Chondrocyte (in vitro differentiated cells): ENCODE measurements around the gene AGRN. TPM values are rescaled to one million over a fixed set of nuclear protein-coding genes. Genes with fewer than 3 reads are reported as not detected.
A peak's percentile ranks its signal among the peaks of the same experiment; 100 is the strongest.
"Not testable (repeated sequence)": the region's sequence is repeated elsewhere in the genome, so short reads cannot be mapped to it uniquely, and the experiment has no call there.

ENCODE experiments used
- DNase-seq: peaks from one replicate; pipeline ENCODE4 v3.0.0; 2021; ENCODE audit warnings: mixed read lengths, low spot score
- H3K27ac Mint-ChIP-seq: one replicate; pipeline ENCODE4 v1.8.0; 2021; ENCODE audit warnings: mild to moderate bottlenecking, moderate library complexity, mixed read lengths; ENCODE audit not compliant: unreplicated experiment
- H3K27me3 Mint-ChIP-seq: 2 replicates; pipeline ENCODE4 v1.8.0; 2021; ENCODE audit warnings: low read depth, mixed read lengths
- H3K36me3 Mint-ChIP-seq: 2 replicates; pipeline ENCODE4 v1.8.0; 2021; ENCODE audit warnings: low read depth, mixed read lengths
- H3K4me1 Mint-ChIP-seq: 2 replicates; pipeline ENCODE4 v1.8.0; 2021; ENCODE audit warnings: low read depth, mild to moderate bottlenecking, mixed read lengths
- H3K4me3 Mint-ChIP-seq: one replicate; pipeline ENCODE4 v1.8.0; 2021; ENCODE audit warnings: mild to moderate bottlenecking, moderate library complexity, mixed read lengths; ENCODE audit not compliant: unreplicated experiment
- H3K9me3 Mint-ChIP-seq: 2 replicates; pipeline ENCODE4 v1.8.0; 2021; ENCODE audit warnings: low read depth, mixed read lengths
- CTCF ChIP-seq: fragments of 200-600 bp; sonication (generic); IDR thresholded peaks from 2 replicates; pipeline ENCODE4 v1.5.0; 2021; ENCODE audit warnings: antibody characterized with exemption, mild to moderate bottlenecking, moderate library complexity
- total RNA-seq: library from RNA; stranded (reverse); gene quantifications from 3 replicates; pipeline ENCODE4 v1.2.1, GENCODE V29; 2021

The AGRN gene
- total RNA-seq, 1 donor from 2014 or later: 221 TPM

DNA sequence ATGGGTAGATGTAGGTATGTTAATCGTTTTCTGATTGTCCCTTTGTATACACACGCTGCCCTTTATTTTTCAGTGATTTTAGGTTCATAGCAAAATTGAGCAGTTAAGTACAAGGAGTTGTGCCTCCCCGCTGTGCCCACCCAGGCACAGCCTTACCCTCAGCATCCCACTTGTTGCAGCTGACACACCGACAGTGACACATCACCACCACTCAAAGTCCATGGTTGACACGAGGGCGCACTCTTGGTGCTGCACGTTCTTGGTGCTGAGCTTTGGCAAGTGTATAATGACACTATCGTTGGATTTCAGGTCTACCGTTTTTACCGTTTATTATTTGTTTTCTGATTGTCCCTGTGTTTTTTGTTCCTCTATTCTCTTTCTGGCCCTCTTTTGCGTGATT is 80.4 kb downstream of the AGRN start:
- DNase-seq: peak; percentile 32
- H3K4me3 Mint-ChIP-seq: no peak overlapping the region
- no peaks in the 10 kb centered on the region for H3K4me1 Mint-ChIP-seq
- H3K9me3 Mint-ChIP-seq: peaks cover 13% of the 10 kb centered on the region
- H3K27ac Mint-ChIP-seq: no peak overlapping the region
- no peaks in the 10 kb centered on the region for H3K27me3 Mint-ChIP-seq
- no peak for TF ChIP-seq CTCF
- H3K36me3 Mint-ChIP-seq: peaks cover 9% of the 10 kb centered on the region

GRCh38 chr1:1101503-1101902 is 81.6 kb downstream of the AGRN start:
- Mint-ChIP-seq H3K4me1 (no peaks in the 10 kb centered on the region), H3K27me3 (no peaks in the 10 kb centered on the region), H3K4me3 (no peak overlapping the region), H3K9me3 (peaks cover 13% of the 10 kb centered on the region), H3K27ac (no peak overlapping the region), H3K36me3 (peaks cover 9% of the 10 kb centered on the region)
- DNase-seq: peak; percentile 8
- TF ChIP-seq CTCF: no peak

- H3K4me1 Mint-ChIP-seq, H3K36me3 Mint-ChIP-seq, H3K4me3 Mint-ChIP-seq, H3K27me3 Mint-ChIP-seq, H3K27ac Mint-ChIP-seq: not testable (repeated sequence)
- H3K9me3 Mint-ChIP-seq: peaks cover 12% of the 10 kb centered on the region
- DNase-seq: peak; percentile 44
Observed at GRCh38 chr1:1104152-1104551, 84.2 kb downstream of the AGRN start.

Other genes starting within 250 kb of the AGRN start
- gene SAMD11, start 96.2 kb upstream of the AGRN start, total RNA-seq: 3.1 to 73.8 TPM (median 3.4 TPM) in 3 replicates
- gene NOC2L, start 60.9 kb upstream of the AGRN start, total RNA-seq: 50.6 to 63.8 TPM (median 52.0 TPM) in 3 replicates
- 17.4 to 24.3 TPM (median 19.1 TPM) in 3 replicates for gene KLHL17, start 59.5 kb upstream of the AGRN start, total RNA-seq
- 0.17 to 0.73 TPM (median 0.38 TPM) in 3 replicates for gene PLEKHN1, start 53.6 kb upstream of the AGRN start, total RNA-seq
- 0.12 to 0.37 TPM (median 0.31 TPM) in 3 replicates for gene PERM1, start 38.0 kb upstream of the AGRN start, total RNA-seq
- gene HES4, start 20.0 kb upstream of the AGRN start, total RNA-seq: 56.6 to 137 TPM (median 136 TPM) in 3 replicates
- 28.5 to 42.8 TPM (median 42.2 TPM) in 3 replicates for gene ISG15, start 6.6 kb upstream of the AGRN start, total RNA-seq
- gene RNF223, start 54.2 kb downstream of the AGRN start, total RNA-seq: not detected in 3 replicates
- gene C1orf159, start 96.0 kb downstream of the AGRN start, total RNA-seq: 9.2 to 15.1 TPM (median 9.2 TPM) in 3 replicates
- not detected in 3 replicates for gene TTLL10, start 153.8 kb downstream of the AGRN start, total RNA-seq
- gene TNFRSF18, start 186.5 kb downstream of the AGRN start, total RNA-seq: not detected in 3 replicates
- 0.24 to 0.59 TPM in 2 of 3 replicates, not detected in the other for gene TNFRSF4, start 194.0 kb downstream of the AGRN start, total RNA-seq
- gene SDF4, start 211.9 kb downstream of the AGRN start, total RNA-seq: 164 to 191 TPM (median 165 TPM) in 3 replicates
- gene B3GALT6, start 212.1 kb downstream of the AGRN start, total RNA-seq: 37.4 to 39.6 TPM (median 39.6 TPM) in 3 replicates
- gene C1QTNF12, start 226.6 kb downstream of the AGRN start, total RNA-seq: 1.3 to 2.1 TPM (median 1.7 TPM) in 3 replicates